Stimulated activated CD4-positive, alpha-beta T cell treated with anti-CD3 and anti-CD28 coated beads, Interleukin-12 subunit alpha, Interleukin-12 subunit beta, amount 100 ng/mL, for 48 hours (primary cell): ENCODE measurements around the gene LTBP4.
A peak's percentile ranks its signal among the peaks of the same experiment; 100 is the strongest.

ENCODE experiments used
- DNase-seq, 3 donors: peaks; one replicate each; pipeline ENCODE4 v3.0.0-alpha.2; 2020; ENCODE audit warnings: low read depth in 2 of 3, low spot score in 1 of 3

Gene LTBP4

DNA sequence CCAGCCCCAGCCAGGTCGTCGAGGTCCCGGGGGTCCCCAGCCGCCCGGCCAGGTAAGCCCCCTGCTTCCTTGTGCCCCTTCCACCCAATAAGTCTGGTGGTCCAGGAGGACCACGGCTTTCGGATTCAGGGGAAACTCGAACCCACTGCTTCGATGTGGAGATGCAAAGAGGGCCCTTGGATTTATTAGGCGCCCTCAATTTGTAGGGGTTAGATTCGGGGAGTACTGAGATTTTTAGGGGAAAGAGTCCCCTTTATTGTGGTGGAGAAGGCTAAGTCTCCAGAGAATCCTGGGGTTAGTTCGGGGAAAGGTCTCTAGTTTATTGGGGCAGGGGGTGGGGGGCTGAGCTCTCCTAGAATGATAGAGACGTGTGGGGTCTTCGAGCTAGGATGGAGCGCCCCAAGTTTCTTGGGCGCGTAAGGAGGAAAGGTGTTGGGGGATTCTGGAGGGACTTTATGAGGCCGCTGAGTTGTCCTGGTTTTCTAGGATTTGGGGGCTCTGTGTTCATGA lies 3.8 kb upstream of the LTBP4 start:
- no peak for DNase-seq

DNA sequence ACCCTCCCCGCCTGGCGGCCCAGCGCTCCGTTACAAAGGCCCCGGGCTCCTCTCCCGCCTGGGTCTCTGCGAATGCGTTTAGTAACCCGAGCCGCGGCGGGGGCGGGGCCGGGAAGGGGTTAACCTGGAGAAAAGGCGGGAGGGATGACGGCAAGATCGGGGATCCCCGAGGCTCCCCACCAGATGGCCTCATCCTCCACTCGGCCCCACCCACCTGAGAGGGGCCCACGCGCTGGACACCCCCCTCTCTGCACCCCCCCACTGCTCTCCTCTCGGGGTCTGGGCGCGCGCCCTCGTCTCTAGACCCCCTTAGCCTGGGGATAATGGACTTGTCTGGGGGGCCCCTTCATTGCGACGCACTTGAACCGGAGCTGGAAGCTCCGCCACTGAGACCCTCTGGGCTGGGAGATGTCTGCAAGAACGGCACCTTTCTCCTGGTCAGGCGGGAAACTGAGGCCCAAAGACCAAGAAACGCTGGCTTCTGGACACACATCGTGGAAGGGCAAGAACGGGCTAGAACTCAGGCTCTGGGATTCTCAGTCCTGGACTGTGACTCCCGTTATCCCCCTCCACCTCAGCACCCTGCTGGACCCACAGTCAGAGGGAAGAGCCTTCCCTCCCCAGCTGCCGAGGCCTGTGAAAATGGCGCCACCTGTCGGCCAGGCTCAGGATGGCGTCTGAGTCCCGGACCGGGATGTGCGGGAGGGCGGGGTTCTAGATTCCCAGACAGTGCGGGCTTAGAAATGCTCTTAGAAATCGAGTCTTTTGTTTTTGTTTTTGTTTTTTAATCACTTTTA lies 2.9 kb upstream of the LTBP4 start:
- DNase-seq: peak; percentile 74 to 92 (median 78)

DNA sequence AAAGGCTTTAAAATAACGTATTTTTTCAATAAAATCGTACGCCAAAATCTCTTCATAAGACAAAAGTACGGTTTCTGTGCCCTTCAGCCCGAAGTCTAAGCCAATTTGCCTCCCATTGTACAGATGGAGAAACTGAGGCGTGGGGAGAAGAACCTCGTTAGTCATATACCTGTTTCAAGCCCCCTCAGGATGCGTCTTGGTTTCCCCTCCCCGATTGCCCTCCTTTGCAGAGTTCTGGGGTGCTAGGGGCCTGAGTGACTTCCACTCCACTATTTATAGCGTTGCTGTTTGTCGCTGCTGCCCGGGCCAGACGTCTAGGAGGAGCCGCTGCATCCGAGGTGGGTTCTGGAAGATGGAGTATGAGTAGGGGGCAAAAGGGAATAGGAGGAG lies 2.3 kb upstream of the LTBP4 start:
- DNase-seq: no peak

DNA sequence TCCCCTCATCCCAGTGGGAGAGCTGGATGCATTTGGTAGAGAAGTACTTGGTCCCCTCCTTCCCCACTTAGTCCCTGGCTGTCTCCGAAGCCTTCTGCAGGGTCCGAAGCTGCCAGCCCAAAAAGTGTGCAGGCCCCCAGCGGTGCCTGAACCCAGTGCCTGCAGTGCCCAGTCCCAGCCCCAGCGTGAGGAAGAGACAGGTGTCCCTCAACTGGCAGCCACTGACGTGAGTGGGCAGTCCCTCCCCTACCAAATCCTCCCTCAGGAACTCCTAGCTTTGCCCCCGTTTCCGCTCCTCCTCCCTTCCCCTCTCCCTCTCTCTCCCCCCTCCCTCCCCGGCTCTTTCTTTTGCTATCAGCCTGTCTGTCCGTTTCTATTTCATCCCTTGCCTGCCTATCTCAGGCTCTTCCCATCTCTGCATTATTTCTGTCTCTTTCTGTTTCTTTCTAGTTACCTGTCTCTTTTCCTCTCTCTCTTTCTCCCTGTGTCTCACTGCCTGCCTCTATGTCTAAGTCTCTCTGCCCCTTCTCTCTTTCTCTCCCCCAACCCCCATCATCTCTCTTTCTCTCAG lies 1.8 kb upstream of the LTBP4 start:
- no peak for DNase-seq

DNA sequence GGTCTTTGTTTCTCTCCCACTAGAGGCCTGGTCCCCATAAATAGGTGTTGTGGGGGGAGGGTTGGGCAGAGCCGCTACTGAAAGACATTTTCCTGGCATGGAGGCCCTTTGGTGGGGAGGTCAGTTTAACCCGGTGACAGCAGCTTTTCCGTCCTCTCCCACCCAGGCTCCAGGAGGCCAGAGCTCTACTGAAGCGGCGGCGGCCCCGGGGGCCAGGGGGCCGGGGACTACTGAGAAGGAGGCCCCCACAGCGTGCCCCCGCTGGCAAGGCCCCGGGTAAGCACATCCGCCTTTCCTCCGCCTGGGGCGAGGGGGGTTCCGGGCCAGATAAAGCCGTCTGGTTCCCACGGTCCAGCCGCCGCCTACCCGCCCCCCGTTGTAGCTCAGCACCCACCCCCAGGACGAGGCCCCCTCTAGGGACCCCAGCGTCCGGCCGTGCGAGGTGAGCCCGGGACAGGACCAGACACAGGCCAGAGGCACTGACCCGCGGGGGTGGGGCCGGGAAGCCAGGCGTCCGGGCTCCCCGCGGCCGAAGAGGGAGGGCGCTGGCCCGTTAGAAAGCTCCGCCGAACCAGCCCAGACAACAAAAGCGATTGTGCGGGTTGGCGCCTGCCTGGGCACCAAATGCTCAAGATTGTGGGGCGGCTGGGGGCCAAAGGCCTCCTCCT lies 1.1 kb upstream of the LTBP4 start:
- no peak for DNase-seq

DNA sequence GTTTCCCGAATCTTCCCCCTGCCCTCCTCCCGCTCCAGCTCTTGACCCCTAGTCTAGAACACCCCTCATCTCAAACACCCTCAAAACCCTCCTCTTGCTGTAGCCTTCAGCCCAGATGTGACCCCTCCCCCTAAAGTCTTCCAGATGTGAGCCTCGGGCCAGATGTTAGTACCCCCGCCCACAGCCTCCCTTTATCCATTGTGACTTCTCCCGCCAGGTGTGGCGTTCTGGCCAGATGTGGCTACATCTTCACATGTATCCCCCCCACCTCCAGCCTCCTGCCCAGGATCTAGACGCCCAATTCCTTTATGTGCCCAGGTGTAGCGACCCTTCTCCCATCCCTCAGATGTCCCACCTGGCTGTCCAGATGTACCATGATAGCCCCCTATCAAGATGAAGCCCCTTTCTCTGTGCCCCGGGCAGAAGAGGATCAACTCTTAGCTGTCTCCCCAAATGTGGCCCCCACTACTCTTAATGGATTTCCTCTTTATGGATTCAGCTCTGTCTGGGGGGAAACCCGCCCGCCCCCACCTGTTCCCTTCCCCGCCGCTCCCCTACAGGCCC lies 517 bp upstream of the LTBP4 start:
- no peak for DNase-seq

DNA sequence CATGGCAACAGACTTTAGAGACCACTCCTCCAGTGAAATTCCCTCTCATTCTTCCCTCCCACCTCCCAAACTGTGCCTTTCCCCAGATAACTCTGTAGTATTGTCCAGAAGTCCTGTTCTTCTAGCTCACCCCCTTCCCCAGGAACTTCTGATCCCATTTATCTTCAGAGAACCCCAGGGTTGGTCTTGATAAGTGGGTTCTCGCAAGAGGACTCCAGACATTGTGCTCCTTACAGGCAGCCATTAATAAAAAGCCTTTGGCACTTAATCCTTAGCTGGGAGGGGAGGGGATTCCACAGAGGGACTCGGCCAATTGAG lies 1.9 kb downstream of the LTBP4 start:
- DNase-seq: no peak

DNA sequence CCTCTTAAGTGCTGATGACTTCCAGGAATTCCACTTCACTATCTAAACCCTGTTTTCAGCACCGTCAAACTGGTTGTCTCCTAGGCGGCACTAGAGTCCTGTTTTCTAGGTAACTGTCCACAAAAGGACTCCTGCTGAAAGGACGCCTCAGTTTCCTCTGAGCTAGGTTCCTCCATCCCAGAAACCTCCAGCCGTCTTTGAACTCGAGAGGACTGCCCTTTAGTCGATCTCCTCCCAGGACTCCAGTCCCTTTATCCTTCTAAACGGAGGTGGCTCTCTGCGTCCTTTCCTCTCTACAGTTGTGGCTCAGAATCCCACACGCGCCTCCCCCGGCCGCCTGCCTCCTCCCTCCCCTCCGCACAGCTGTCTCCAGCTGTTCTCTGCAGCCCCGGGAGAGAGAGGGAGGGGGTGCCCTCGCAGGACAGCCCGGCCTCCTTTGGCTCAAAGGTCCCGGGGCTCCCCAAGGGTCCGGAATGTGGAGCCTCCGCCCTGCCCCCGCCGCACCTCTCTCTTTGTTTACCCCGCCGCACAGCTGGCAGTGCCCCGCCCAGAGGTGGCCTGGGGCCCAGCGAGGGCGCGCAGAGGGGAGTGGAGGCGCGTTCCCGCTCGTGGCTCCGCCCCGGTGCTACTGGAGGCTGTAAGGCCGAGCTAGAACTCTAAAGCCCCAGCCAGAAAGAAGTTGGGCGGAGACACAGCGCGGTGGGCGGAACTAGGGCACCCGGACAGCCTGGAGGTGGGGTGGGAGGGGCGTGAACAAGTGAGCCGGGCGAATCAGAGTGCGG lies 2.4 kb downstream of the LTBP4 start:
- DNase-seq: peak; percentile 95 to 97 (median 96)

DNA sequence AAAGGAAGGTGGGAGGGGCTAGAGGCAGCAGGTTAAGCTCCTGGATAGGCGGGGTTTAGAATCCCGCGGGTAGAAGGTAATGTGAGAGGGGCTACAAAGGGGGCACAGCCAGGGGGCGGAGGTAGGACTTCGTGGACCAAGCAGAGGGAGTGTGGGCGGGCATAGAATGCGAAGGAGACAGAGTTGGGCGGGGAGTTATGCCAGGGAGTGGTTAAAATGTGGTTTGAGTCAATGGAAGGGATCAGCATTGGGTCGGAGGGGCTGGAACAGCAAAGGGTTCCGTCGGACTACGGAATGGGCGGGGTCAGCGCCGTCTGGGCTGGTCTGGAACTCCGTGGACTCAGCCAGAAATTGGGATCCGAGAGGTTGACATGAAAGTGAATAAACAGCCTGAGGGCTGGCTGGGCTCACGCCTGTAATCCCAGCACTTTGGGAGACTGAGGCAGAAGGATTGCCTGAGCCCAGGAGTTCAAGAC lies 3.0 kb downstream of the LTBP4 start:
- no peak for DNase-seq

DNA sequence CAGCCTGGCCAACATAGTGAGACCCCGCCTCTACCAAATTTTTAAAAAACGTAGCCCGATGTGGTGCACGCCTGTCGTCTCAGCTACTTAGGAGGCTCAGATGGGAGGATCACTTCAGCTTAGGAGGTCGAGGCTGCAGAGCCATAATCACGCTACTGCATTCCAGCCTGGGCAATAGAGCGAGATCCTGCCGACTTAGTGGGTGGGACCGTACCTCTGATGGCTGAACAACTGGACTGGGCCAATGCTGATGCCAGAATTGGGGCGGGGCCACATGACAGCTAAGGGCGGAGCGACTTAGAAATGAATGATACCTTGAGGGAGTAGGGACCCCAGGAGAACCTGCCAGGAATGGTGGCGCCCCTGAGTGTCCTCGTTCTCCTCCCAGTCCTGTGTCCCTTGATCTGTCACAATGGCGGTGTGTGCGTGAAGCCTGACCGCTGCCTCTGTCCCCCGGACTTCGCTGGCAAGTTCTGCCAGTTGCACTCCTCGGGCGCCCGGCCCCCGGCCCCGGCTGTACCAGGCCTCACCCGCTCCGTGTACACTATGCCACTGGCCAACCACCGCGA lies 3.6 kb downstream of the LTBP4 start:
- DNase-seq: no peak

DNA sequence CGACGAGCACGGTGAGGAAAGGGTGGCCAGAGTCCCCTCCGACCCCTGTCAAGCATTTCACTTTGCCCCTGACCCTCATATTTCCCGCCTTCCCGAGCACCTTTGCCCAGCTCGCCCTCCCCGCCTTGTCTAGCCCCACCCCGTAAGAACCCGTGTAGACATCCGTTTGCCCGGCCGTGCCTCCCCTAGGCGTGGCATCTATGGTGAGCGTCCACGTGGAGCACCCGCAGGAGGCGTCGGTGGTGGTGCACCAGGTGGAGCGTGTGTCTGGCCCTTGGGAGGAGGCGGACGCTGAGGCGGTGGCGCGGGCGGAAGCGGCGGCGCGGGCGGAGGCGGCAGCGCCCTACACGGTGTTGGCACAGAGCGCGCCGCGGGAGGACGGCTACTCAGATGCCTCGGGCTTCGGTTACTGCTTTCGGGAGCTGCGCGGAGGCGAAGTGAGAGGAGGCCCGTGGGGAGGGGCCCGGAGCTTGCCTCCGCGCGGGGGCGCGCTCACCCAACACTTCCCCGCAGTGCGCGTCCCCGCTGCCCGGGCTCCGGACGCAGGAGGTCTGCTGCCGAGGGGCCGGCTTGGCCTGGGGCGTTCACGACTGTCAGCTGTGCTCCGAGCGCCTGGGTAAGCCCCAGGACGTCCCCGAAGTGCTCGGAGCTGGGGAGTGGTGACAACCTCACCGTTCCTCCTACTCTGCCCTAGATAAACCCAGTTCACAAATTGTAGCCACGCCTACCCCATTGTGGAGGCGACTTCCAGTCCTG lies 4.2 kb downstream of the LTBP4 start:
- DNase-seq: peak in 2 of 3 donors; percentile 64 to 70

DNA sequence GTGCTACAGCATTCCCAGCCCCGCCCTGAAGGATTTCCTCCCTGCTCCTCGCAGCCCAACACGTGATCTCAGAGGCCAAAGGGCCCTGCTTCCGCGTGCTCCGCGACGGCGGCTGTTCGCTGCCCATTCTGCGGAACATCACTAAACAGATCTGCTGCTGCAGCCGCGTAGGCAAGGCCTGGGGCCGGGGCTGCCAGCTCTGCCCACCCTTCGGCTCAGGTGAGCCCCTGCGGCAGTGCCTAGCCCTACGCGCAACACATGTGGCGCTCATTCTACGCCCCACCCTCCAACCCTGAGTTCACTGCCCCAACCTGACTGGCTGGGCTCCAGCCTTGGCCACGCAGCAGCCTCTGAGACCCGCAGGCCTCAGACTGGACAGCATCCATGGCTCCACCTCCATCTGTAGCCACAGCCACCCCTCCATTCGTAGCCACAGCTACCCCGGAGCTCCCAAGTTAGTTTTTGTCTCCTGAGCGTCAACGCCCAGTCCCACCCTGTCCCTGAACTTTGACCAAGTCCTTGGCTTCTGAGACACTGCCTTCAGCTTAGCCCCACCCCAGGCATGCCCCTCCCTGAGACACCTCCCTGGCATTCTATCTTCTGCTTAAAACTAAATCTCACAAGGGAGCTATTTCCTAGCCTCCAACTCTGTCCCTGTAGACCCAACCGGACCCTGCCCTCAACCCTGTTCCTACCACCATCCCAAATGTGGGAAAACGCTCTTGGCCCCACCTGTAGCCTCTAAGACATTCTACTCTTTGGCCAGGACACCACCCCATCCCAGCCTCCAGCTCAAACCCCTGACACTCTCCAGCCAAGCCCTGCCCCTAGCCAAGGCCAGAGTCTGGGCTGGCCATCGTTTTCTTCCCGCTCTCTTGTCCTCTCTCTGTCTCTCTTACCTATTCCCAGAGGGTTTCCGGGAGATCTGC lies 6.4 kb downstream of the LTBP4 start:
- no peak for DNase-seq

DNA sequence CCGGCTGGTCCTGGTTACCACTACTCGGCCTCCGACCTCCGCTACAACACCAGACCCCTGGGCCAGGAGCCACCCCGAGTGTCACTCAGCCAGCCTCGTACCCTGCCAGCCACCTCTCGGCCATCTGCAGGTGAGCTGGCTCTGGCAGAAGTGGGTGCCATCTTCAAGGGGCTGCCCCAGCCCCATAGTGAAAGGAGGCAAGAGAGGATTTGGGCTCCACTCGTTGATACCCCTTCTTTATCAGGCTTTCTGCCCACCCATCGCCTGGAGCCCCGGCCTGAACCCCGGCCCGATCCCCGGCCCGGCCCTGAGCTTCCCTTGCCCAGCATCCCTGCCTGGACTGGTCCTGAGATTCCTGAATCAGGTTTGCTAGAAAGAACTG lies 7.1 kb downstream of the LTBP4 start:
- DNase-seq: no peak

DNA sequence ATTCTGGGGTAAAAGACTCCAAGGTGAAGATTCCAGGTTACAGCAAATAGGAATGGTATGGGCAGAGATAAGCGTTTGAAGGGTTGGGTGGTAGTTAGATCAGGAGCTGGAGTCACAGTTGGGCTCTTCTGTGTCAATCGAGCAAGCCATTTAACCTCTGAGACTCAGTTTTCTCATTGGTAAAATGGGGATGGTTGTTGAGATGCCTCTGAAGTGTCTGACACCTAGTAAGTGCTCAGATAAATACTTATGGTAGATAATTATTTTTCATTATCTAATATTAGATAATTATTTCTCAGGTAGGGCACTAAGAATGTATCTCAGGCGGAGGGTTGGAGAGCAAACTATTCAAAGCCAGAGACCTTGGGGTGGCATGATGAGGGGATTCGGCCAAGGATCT lies 7.8 kb downstream of the LTBP4 start:
- no peak for DNase-seq

DNA sequence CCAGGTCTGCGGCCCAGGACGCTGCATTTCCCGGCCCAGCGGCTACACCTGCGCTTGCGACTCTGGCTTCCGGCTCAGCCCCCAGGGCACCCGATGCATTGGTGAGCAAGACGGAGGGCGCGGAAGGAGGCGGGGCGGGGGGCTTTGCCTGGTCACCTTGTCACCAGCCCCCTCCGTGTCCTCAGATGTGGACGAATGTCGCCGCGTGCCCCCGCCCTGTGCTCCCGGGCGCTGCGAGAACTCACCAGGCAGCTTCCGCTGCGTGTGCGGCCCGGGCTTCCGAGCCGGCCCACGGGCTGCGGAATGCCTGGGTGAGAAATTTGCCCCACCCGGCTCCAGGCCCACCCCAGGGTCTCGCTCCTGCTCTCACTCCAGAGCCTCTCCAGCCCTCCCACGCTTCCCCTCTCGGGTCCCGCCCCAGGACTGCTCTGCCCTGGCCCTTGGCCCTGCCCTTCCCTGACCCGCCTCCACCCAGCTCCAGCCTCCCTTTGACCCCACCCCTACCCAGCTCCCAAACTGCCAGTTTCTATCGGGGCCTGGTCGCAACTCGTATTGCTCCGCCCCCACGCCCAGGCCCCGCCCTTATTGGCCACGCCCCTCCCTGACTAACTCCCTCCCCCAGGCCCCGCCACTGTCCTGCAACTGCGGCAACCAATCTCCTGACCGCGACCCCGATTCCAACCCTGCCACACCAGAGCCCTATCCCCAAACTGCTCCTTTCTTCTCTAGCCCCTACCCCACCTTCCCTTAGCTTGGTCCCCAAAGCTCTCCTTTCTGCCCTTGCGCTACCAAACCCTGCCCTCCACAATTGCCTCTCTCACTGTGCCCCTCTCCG lies 8.6 kb downstream of the LTBP4 start:
- DNase-seq: peak; percentile 91 to 99 (median 92)

DNA sequence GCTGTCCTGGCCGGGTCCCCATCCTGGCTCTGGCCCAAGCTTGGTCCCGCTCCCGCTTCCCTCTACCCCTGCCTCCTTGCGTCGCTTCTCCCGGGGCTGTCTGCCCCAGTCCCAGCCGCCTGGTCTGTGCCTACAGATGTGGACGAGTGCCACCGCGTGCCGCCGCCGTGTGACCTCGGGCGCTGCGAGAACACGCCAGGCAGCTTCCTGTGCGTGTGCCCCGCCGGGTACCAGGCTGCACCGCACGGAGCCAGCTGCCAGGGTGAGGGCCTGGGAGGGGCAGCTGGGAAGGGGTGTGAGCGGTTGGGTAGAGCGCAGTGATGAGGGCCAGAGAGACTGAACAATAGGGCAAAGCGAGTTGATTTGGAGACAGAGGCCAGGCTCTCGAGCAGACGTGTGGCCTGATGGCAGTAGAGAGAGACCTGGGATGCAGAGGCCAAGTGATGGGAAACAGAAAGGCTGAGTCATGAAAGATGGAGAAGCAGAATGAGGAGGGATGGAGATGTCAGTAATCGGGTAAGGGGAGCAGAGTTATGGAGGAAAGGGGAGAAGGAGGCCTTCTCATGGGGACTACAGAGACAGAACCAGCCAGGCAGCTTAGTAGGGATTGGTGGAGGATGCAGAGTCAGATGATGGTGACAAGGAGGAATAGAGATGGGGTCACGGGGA lies 9.4 kb downstream of the LTBP4 start:
- peak in 1 of 3 donors; percentile 44 for DNase-seq

DNA sequence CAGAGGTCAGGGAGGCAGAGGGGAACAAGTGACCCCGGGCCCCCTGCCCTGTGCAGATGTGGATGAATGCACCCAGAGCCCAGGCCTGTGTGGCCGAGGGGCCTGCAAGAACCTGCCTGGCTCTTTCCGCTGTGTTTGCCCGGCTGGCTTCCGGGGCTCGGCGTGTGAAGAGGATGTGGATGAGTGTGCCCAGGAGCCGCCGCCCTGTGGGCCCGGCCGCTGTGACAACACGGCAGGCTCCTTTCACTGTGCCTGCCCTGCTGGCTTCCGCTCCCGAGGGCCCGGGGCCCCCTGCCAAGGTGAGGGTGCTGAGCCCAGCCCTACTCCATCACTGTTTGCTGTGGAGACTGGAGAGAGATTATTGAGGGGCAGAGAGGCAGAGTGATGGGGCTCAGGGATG lies 9.9 kb downstream of the LTBP4 start:
- DNase-seq: no peak
